Measurements from ENCODE around the gene DNAH11.

- TF ChIP-seq, protein P1, sequence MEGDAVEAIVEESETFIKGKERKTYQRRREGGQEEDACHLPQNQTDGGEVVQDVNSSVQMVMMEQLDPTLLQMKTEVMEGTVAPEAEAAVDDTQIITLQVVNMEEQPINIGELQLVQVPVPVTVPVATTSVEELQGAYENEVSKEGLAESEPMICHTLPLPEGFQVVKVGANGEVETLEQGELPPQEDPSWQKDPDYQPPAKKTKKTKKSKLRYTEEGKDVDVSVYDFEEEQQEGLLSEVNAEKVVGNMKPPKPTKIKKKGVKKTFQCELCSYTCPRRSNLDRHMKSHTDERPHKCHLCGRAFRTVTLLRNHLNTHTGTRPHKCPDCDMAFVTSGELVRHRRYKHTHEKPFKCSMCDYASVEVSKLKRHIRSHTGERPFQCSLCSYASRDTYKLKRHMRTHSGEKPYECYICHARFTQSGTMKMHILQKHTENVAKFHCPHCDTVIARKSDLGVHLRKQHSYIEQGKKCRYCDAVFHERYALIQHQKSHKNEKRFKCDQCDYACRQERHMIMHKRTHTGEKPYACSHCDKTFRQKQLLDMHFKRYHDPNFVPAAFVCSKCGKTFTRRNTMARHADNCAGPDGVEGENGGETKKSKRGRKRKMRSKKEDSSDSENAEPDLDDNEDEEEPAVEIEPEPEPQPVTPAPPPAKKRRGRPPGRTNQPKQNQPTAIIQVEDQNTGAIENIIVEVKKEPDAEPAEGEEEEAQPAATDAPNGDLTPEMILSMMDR (IDR thresholded peaks at IDR 0.05) = no peak
- TF ChIP-seq POLR2A (IDR thresholded peaks at IDR 0.05) = no peak
Observed at GRCh38 chr7:21912305-21912704, 369.5 kb downstream of the DNAH11 start.
